SK-N-SH treated with all-trans-retinoic acid at 6 μM for 48 hours (cell line): Measurements from ENCODE around the gene ACBD4.
"Not testable (repeated sequence)": the region's sequence is repeated elsewhere in the genome, so short reads cannot be mapped to it uniquely, and the experiment has no call there.

Experiments
- PATZ1 ChIP-seq: fragments of 250-450 bp; sonication (Bioruptor Pico); IDR thresholded peaks from 2 replicates; pipeline ENCODE4 v1.8.0; 2020; ENCODE audit warnings: mild to moderate bottlenecking, moderate library complexity, borderline replicate concordance
- PPARA ChIP-seq: fragments of 250-450 bp; sonication (Bioruptor Pico); IDR thresholded peaks from 2 replicates; pipeline ENCODE4 v1.5.0; 2020; ENCODE audit warnings: mild to moderate bottlenecking, borderline replicate concordance
- RARB ChIP-seq: fragments of 250-450 bp; sonication (Bioruptor Pico); IDR thresholded peaks from 2 replicates; pipeline ENCODE4 v1.8.0; 2021; ENCODE audit warnings: mild to moderate bottlenecking, moderate library complexity
- TOX ChIP-seq: fragments of 250-450 bp; sonication (Bioruptor Pico); IDR thresholded peaks from 2 replicates; pipeline ENCODE4 v1.8.0; 2021; ENCODE audit warnings: mild to moderate bottlenecking, moderate library complexity, borderline replicate concordance

GRCh38 chr17:45124797-45125122 is 10.7 kb upstream of the ACBD4 start:
- TF ChIP-seq PPARA (CRISPR knock-in tag); TOX (CRISPR knock-in tag); PATZ1; RARB (CRISPR knock-in tag): not testable (repeated sequence)
